KMS-11 (cell line): ENCODE data around the gene IFRD2.
"Not testable (repeated sequence)": the region's sequence is repeated elsewhere in the genome, so short reads cannot be mapped to it uniquely, and the experiment has no call there.

Source experiments
- H2AFZ ChIP-seq: fragments of 200-600 bp; sonication (generic); 2 replicates; pipeline ENCODE4 v1.6.1; 2016; ENCODE audit warnings: antibody characterized with exemption, mixed run types, low read depth
- H3K27ac ChIP-seq: fragments of 200-600 bp; sonication (generic); 2 replicates; pipeline ENCODE4 v1.6.1; 2016; ENCODE audit warnings: mild to moderate bottlenecking, mixed run types
- H3K27me3 ChIP-seq: fragments of 200-600 bp; sonication (generic); 2 replicates; pipeline ENCODE4 v1.6.1; 2017; ENCODE audit warnings: mild to moderate bottlenecking, low read depth, mixed run types, moderate library complexity; ENCODE audit not compliant: insufficient read depth
- H3K36me3 ChIP-seq: fragments of 200-600 bp; sonication (generic); 2 replicates; pipeline ENCODE4 v1.6.1; 2017; ENCODE audit warnings: mild to moderate bottlenecking, mixed run types; ENCODE audit not compliant: insufficient read depth
- H3K4me1 ChIP-seq: fragments of 200-600 bp; sonication (generic); 2 replicates; pipeline ENCODE4 v1.6.1; 2016; ENCODE audit warnings: mild to moderate bottlenecking, low read depth, mixed run types; ENCODE audit not compliant: poor library complexity, severe bottlenecking
- H3K4me2 ChIP-seq: fragments of 200-600 bp; sonication (generic); 2 replicates; pipeline ENCODE4 v1.7.0; 2016; ENCODE audit warnings: mild to moderate bottlenecking, mixed run types
- H3K4me3 ChIP-seq: fragments of 200-600 bp; sonication (generic); IDR thresholded peaks from 2 replicates; pipeline ENCODE4 v1.6.1; 2017; ENCODE audit warnings: low read depth, low read length, mixed read lengths; ENCODE audit not compliant: insufficient read depth
- H3K79me2 ChIP-seq: fragments of 200-600 bp; sonication (generic); 2 replicates; pipeline ENCODE4 v1.6.1; 2016; ENCODE audit warnings: low read depth, mixed run types; ENCODE audit not compliant: insufficient read depth
- H3K9ac ChIP-seq: fragments of 200-600 bp; sonication (generic); 2 replicates; pipeline ENCODE4 v1.6.1; 2016; ENCODE audit warnings: mild to moderate bottlenecking, mixed run types
- H4K20me1 ChIP-seq: fragments of 200-600 bp; sonication (generic); 2 replicates; pipeline ENCODE4 v1.6.1; 2016; ENCODE audit warnings: mild to moderate bottlenecking, mixed run types; ENCODE audit not compliant: insufficient read depth
- CTCF ChIP-seq: fragments of 200-600 bp; sonication (generic); conservative IDR thresholded peaks from 2 replicates; pipeline ENCODE4 v1.6.1; 2017; ENCODE audit warnings: low read depth, mild to moderate bottlenecking, antibody characterized with exemption, low read length, moderate library complexity, mixed read lengths

The IFRD2 gene

GRCh38 chr3:50272911-50273688, 19.1 kb downstream of the IFRD2 start:
- H3K36me3 ChIP-seq = no peaks in the 10 kb centered on the region
- H3K9ac ChIP-seq = no peak overlapping the region
- H3K4me3 ChIP-seq = no peak overlapping the region
- peaks cover 13% of the 10 kb centered on the region; the same call in 1 of the 2 replicates for H3K27me3 ChIP-seq
- no peak overlapping the region for H3K27ac ChIP-seq
- H4K20me1 ChIP-seq = no peaks in the 10 kb centered on the region
- no peak overlapping the region; the same call in 1 of the 2 replicates for H2AFZ ChIP-seq
- no peaks in the 10 kb centered on the region for H3K79me2 ChIP-seq
- H3K4me2 ChIP-seq = peak overlapping the region; percentile 48; the same call in 1 of the 2 replicates
- peak; percentile 72 for TF ChIP-seq CTCF
- H3K4me1 ChIP-seq = no peaks in the 10 kb centered on the region

GRCh38 chr3:50272538-50272910, 19.7 kb downstream of the IFRD2 start:
- H2AFZ ChIP-seq, H3K4me2 ChIP-seq, H3K79me2 ChIP-seq: not testable (repeated sequence)

GRCh38 chr3:50271314-50271936, 20.8 kb downstream of the IFRD2 start:
- TF ChIP-seq CTCF = no peak
- peaks cover 26% of the 10 kb centered on the region; the same call in 1 of the 2 replicates for H3K27me3 ChIP-seq
- H4K20me1 ChIP-seq = no peaks in the 10 kb centered on the region
- no peaks in the 10 kb centered on the region for H3K36me3 ChIP-seq
- H2AFZ ChIP-seq = no peak overlapping the region
- no peak overlapping the region for H3K4me2 ChIP-seq
- no peaks in the 10 kb centered on the region for H3K4me1 ChIP-seq
- no peak overlapping the region for H3K27ac ChIP-seq
- H3K79me2 ChIP-seq = no peaks in the 10 kb centered on the region
- H3K9ac ChIP-seq = no peak overlapping the region
- no peak overlapping the region for H3K4me3 ChIP-seq

More at GRCh38 chr3:50272538-50272910, 19.7 kb downstream of the IFRD2 start:
- not testable (repeated sequence) for H3K4me3 ChIP-seq, H3K36me3 ChIP-seq, H3K27ac ChIP-seq, H3K4me1 ChIP-seq, H3K9ac ChIP-seq, H4K20me1 ChIP-seq
- peaks cover 18% of the 10 kb centered on the region; the same call in 1 of the 2 replicates for H3K27me3 ChIP-seq

GRCh38 chr3:50270422-50271224, 21.6 kb downstream of the IFRD2 start:
- no peaks in the 10 kb centered on the region for H3K36me3 ChIP-seq
- peaks cover 26% of the 10 kb centered on the region; the same call in 1 of the 2 replicates for H3K27me3 ChIP-seq
- no peak overlapping the region for H3K4me2 ChIP-seq
- H3K9ac ChIP-seq = no peak overlapping the region
- no peaks in the 10 kb centered on the region for H3K4me1 ChIP-seq
- H3K79me2 ChIP-seq = no peaks in the 10 kb centered on the region
- H2AFZ ChIP-seq = no peak overlapping the region
- H3K27ac ChIP-seq = no peak overlapping the region
- H3K4me3 ChIP-seq = no peak overlapping the region
- H4K20me1 ChIP-seq = no peaks in the 10 kb centered on the region
- TF ChIP-seq CTCF = no peak
